ENCODE results near the gene CD4. TPM values are rescaled to one million over a fixed set of nuclear protein-coding genes. Genes with fewer than 3 reads are reported as not detected.

Gene CD4
- total RNA-seq, 1 experiment from 2014 or later = 0.42 TPM

- POLR2A ChIA-PET = interaction anchor here (1.0 to 3.6 kb wide), 2 partner anchors 20 to 38 kb away, joined by 4 to 11 read pairs; partner anchors contain the start of gene CDCA3
- H3K36me3 ChIP-seq (ENCODE audit: control insufficient read depth in 1 of 2, insufficient read depth in 2 of 2, low read length in 2 of 2) = peaks cover 8 to 28% of the 10 kb centered on the region in 2 experiments; a peak in 3 of 4 replicates
- RAD21 ChIA-PET (ENCODE audit: low non-redundant PET in 1 of 2, low total read pairs in 2 of 2, uncharacterized antibody in 2 of 2, unreplicated experiment in 2 of 2) = no interaction called here
- no peak overlapping the region for H3K4me2 ChIP-seq (ENCODE audit: low read length)
- no peak for TF ChIP-seq ZBTB33 (IDR thresholded peaks at IDR 0.05; ENCODE audit: extremely low read depth, insufficient replicate concordance, low read length)
- no peak for TF ChIP-seq ELF1 (IDR thresholded peaks at IDR 0.05; ENCODE audit: borderline replicate concordance, low read depth)
- no peak for TF ChIP-seq POLR2A (IDR thresholded peaks at IDR 0.05; ENCODE audit: borderline replicate concordance, extremely low read depth, insufficient read depth, insufficient read length)
- no peak for TF ChIP-seq REST (IDR thresholded peaks at IDR 0.05; ENCODE audit: low read depth)
- TF ChIP-seq JUND (IDR thresholded peaks at IDR 0.05) = no peak
- TF ChIP-seq TCF7L2 (IDR thresholded peaks at IDR 0.05; ENCODE audit: borderline replicate concordance, extremely low read depth, insufficient read depth, insufficient read length) = no peak
- TF ChIP-seq EZH2 (IDR thresholded peaks at IDR 0.05) = no peak
- no peak for TF ChIP-seq FOSL1 (IDR thresholded peaks at IDR 0.05; ENCODE audit: low read depth)
- TF ChIP-seq ZNF274 (IDR thresholded peaks at IDR 0.05; ENCODE audit: low read depth, low read length) = no peak
- no peak for TF ChIP-seq SIN3A (IDR thresholded peaks at IDR 0.05; ENCODE audit: low read depth)
- no peak for TF ChIP-seq POLR2AphosphoS5 (IDR thresholded peaks at IDR 0.05; ENCODE audit: low read depth, low read length)
- H3K27ac ChIP-seq (ENCODE audit: low read depth, low read length) = no peak overlapping the region
- H3K4me1 ChIP-seq (ENCODE audit: control insufficient read depth in 1 of 2, insufficient read depth in 2 of 2, low read length in 2 of 2) = peaks cover 12 to 35% of the 10 kb centered on the region in 2 experiments
- CTCF ChIA-PET = interaction anchor here (1.8 kb wide), 1 partner anchor 78 kb away, joined by 8 read pairs; the partner anchor contains the start of gene MLF2
- intact Hi-C loops (cut with micrococcal nuclease) = no loop called here
- DNase-seq (ENCODE audit: low read depth, low spot score) = no peak
- H3K9me2 ChIP-seq (ENCODE audit: insufficient read depth) = no peaks in the 10 kb centered on the region
- H3K27me3 ChIP-seq (ENCODE audit: insufficient read depth, low read length) = no peaks in the 10 kb centered on the region
- H4K20me1 ChIP-seq (ENCODE audit: insufficient read depth) = no peaks in the 10 kb centered on the region
- H3K9me3 ChIP-seq (ENCODE audit: control insufficient read depth in 1 of 2, insufficient read depth in 1 of 2, low read depth in 1 of 2, low read length in 2 of 2) = no peaks in the 10 kb centered on the region
- no peak overlapping the region for H3K9ac ChIP-seq (ENCODE audit: low read length)
- H3K4me3 ChIP-seq (replicated peaks in 1 of 2; ENCODE audit: low read depth in 1 of 2, low read length in 2 of 2) = no peak overlapping the region
- no peak for ATAC-seq
- BruUV-seq (replicated peaks) = no TSS peak
- H2AFZ ChIP-seq (ENCODE audit: low read depth, low read length, poor library complexity, severe bottlenecking) = no peak overlapping the region
- peaks cover 31% of the 10 kb centered on the region for H3K79me2 ChIP-seq (ENCODE audit: insufficient read depth, low read length)
These were observed 41.7 kb downstream of the CD4 start for GRCh38 chr12:6830999-6831398.
